HG03039 (cell line): ENCODE results near the gene DENND10.
"Not testable (repeated sequence)": the region's sequence is repeated elsewhere in the genome, so short reads cannot be mapped to it uniquely, and the experiment has no call there.

Source experiments
- ATAC-seq: cut with Tn5 transposase; IDR thresholded peaks from one replicate; pipeline ENCODE4 v1.9.1; 2021; ENCODE audit warnings: mild to moderate bottlenecking, moderate library complexity; ENCODE audit not compliant: unreplicated experiment

Gene DENND10

GRCh38 chr10:119096641-119097415 lies 7.1 kb upstream of the DENND10 start:
- ATAC-seq, result not testable (repeated sequence)

GRCh38 chr10:119098576-119098975 lies 5.3 kb upstream of the DENND10 start:
- no peak for ATAC-seq

- no peak for ATAC-seq
These were observed 3.3 kb upstream of the DENND10 start for GRCh38 chr10:119100434-119101238.

GRCh38 chr10:119101366-119102098 lies 2.4 kb upstream of the DENND10 start:
- no peak for ATAC-seq

GRCh38 chr10:119103241-119103902 lies 541 bp upstream of the DENND10 start:
- ATAC-seq, result no peak

- ATAC-seq, result no peak
These were observed 722 bp downstream of the DENND10 start for GRCh38 chr10:119104654-119105015.

- ATAC-seq, result no peak
These were observed 1.2 kb downstream of the DENND10 start for GRCh38 chr10:119105155-119105554.

- ATAC-seq, result not testable (repeated sequence)
These were observed 2.0 kb downstream of the DENND10 start for GRCh38 chr10:119105899-119106298.

- not testable (repeated sequence) for ATAC-seq
These were observed 3.2 kb downstream of the DENND10 start for GRCh38 chr10:119107106-119107505.

- not testable (repeated sequence) for ATAC-seq
These were observed 3.9 kb downstream of the DENND10 start for GRCh38 chr10:119107771-119108170.

GRCh38 chr10:119112056-119112455 lies 8.1 kb downstream of the DENND10 start:
- ATAC-seq, result no peak

- ATAC-seq, result no peak
These were observed 10.1 kb downstream of the DENND10 start for GRCh38 chr10:119113751-119114732.

- ATAC-seq, result no peak
These were observed 12.0 kb downstream of the DENND10 start for GRCh38 chr10:119115926-119116325.

GRCh38 chr10:119116326-119116951 lies 12.5 kb downstream of the DENND10 start:
- no peak for ATAC-seq

GRCh38 chr10:119118231-119118630 lies 14.3 kb downstream of the DENND10 start:
- no peak for ATAC-seq

GRCh38 chr10:119119400-119119799 lies 15.5 kb downstream of the DENND10 start:
- no peak for ATAC-seq

- peak; percentile 59 for ATAC-seq
These were observed 16.5 kb downstream of the DENND10 start for GRCh38 chr10:119120413-119120867.

GRCh38 chr10:119120875-119121274 lies 17.0 kb downstream of the DENND10 start:
- ATAC-seq, result no peak

GRCh38 chr10:119125942-119126341 lies 22.0 kb downstream of the DENND10 start:
- no peak for ATAC-seq
